ENCODE data around the gene ZNF224. TPM values are rescaled to one million over a fixed set of nuclear protein-coding genes. Genes with fewer than 3 reads are reported as not detected.

Gene ZNF224
- polyA plus RNA-seq, 1 of the 3 experiments (the other 2 are of a cell fraction): 13.9 TPM

GRCh38 chr19:44112802-44113137 is 18.6 kb downstream of the ZNF224 start:
- no peaks in the 10 kb centered on the region for H3K27me3 ChIP-seq (ENCODE audit: insufficient read depth)
- H3K79me2 ChIP-seq (ENCODE audit: insufficient read depth): peaks cover 13% of the 10 kb centered on the region
- H3K9me2 ChIP-seq: no peaks in the 10 kb centered on the region
- H3K4me1 ChIP-seq (ENCODE audit: control insufficient read depth in 1 of 2, insufficient read depth in 2 of 2, low read depth in 1 of 2, low read length in 1 of 2): peaks cover 0 to 7% of the 10 kb centered on the region in 2 experiments; a peak in 1 of 4 replicates
- peak overlapping the region; percentile 80 to 96 for H3K4me3 ChIP-seq (ENCODE audit: low read depth in 2 of 2, low read length in 1 of 2)
- WGBS (ENCODE audit: low lambda C conversion rate): under 1% methylated on average over 11 of the region's 11 CpGs
- peaks cover 28% of the 10 kb centered on the region in 2 experiments for H3K36me3 ChIP-seq (replicated peaks in 1 of 2; ENCODE audit: control insufficient read depth in 1 of 2, insufficient read depth in 2 of 2, low read length in 1 of 2)
- peak overlapping the region; percentile 87 for H2AFZ ChIP-seq (ENCODE audit: low read depth)
- TF ChIP-seq MXI1 (IDR thresholded peaks at IDR 0.05; ENCODE audit: low read depth, low read length) (0 out of 2 replicates have a peak, but pooled peaks have one; percentile 82), EZH2phosphoT487 (IDR thresholded peaks at IDR 0.05; ENCODE audit: borderline replicate concordance, low read depth) (no peak), CHD2 (IDR thresholded peaks at IDR 0.05; ENCODE audit: low read length, partially characterized antibody) (no peak), MEF2A (IDR thresholded peaks at IDR 0.05; ENCODE audit: borderline replicate concordance, low read depth) (no peak), USF1 (IDR thresholded peaks at IDR 0.05; ENCODE audit: borderline replicate concordance, low read depth) (no peak), RFX5 (IDR thresholded peaks at IDR 0.05; ENCODE audit: low read length) (no peak), FOXJ3 (CRISPR knock-in tag; IDR thresholded peaks at IDR 0.05) (no peak)
- no peak for DNase-seq
- no peaks in the 10 kb centered on the region for H3F3A ChIP-seq (replicated peaks; ENCODE audit: insufficient read depth)
- H3K9me3 ChIP-seq: no peaks in the 10 kb centered on the region
- POLR2A ChIA-PET: interaction anchor here (1.0 to 2.0 kb wide), 3 partner anchors 19 to 99 kb away, joined by 3 to 12 read pairs (median 7); partner anchors contain the start of genes ZNF224, ZNF226 and ZNF227
- peak overlapping the region; percentile 71 for H3K4me2 ChIP-seq
- CTCF ChIA-PET: interaction anchor here (0.9 to 1.6 kb wide), 3 partner anchors 40 to 110 kb away, joined by 3 to 5 read pairs (median 3); partner anchors contain the start of genes ZNF226, ZNF230 and ZNF284
- H3K9ac ChIP-seq: peak overlapping the region; percentile 63
- no peaks in the 10 kb centered on the region for H4K20me1 ChIP-seq (ENCODE audit: insufficient read depth)
- H3K27ac ChIP-seq (ENCODE audit: low read depth in 2 of 2, low read length in 1 of 2): peak overlapping the region; percentile 43 to 90; a peak in 3 of 4 replicates

- CTCF ChIA-PET: interaction anchor here (0.9 to 1.6 kb wide), 3 partner anchors 41 to 111 kb away, joined by 3 to 5 read pairs (median 3); partner anchors contain the start of genes ZNF226, ZNF230 and ZNF284
- POLR2A ChIA-PET: interaction anchor here (1.0 to 2.0 kb wide), 3 partner anchors 19 to 99 kb away, joined by 3 to 12 read pairs (median 7); partner anchors contain the start of genes ZNF224, ZNF226 and ZNF227
- peak; percentile 88 for DNase-seq
- WGBS (ENCODE audit: low lambda C conversion rate): 2% methylated on average over 22 of the region's 44 CpGs
- Histone ChIP-seq H3K79me2 (ENCODE audit: insufficient read depth) (peaks cover 13% of the 10 kb centered on the region), H3K27ac (ENCODE audit: low read depth in 2 of 2, low read length in 1 of 2) (peak within 1 kb of the TSS; percentile 50 to 90; a peak in 3 of 4 replicates), H3K4me2 (peak within 1 kb of the TSS; percentile 82), H3K4me3 (ENCODE audit: low read depth in 2 of 2, low read length in 1 of 2) (peak within 1 kb of the TSS; percentile 80 to 96), H3K27me3 (ENCODE audit: insufficient read depth) (no peaks in the 10 kb centered on the region), H3K9ac (peak within 1 kb of the TSS; percentile 74), H3K4me1 (ENCODE audit: control insufficient read depth in 1 of 2, insufficient read depth in 2 of 2, low read depth in 1 of 2, low read length in 1 of 2) (peaks cover 0 to 7% of the 10 kb centered on the region in 2 experiments; a peak in 1 of 4 replicates), H4K20me1 (ENCODE audit: insufficient read depth) (no peaks in the 10 kb centered on the region), H3F3A (replicated peaks; ENCODE audit: insufficient read depth) (no peaks in the 10 kb centered on the region), H3K36me3 (replicated peaks in 1 of 2; ENCODE audit: control insufficient read depth in 1 of 2, insufficient read depth in 2 of 2, low read length in 1 of 2) (peaks cover 29% of the 10 kb centered on the region in 2 experiments), H3K9me2 (no peaks in the 10 kb centered on the region), H2AFZ (ENCODE audit: low read depth) (peak within 1 kb of the TSS; percentile 96), H3K9me3 (no peaks in the 10 kb centered on the region)
- TF ChIP-seq FOXM1 (IDR thresholded peaks at IDR 0.05; ENCODE audit: low read depth): no peak
- TF ChIP-seq PBX3 (IDR thresholded peaks at IDR 0.05): peak; percentile 41
- TF ChIP-seq CHD2 (IDR thresholded peaks at IDR 0.05; ENCODE audit: low read length, partially characterized antibody): peak; percentile 96
- peak; percentile 88 for TF ChIP-seq ELF1 (IDR thresholded peaks at IDR 0.05)
- no peak for TF ChIP-seq RAD21 (IDR thresholded peaks at IDR 0.05; ENCODE audit: low read length)
- 0 out of 2 replicates have a peak, but pooled peaks have one; percentile 43 for TF ChIP-seq NRF1 (IDR thresholded peaks at IDR 0.05; ENCODE audit: low read depth, low read length)
- peak; percentile 39; the same call in 1 of the 2 replicates for TF ChIP-seq TCF12 (IDR thresholded peaks at IDR 0.05)
- TF ChIP-seq RFX5 (IDR thresholded peaks at IDR 0.05; ENCODE audit: low read length): no peak
- TF ChIP-seq ZBTB33 (IDR thresholded peaks at IDR 0.05; ENCODE audit: borderline replicate concordance, low read depth): peak; percentile 61; the same call in 1 of the 2 replicates
- peak; percentile 54; the same call in 1 of the 2 replicates for TF ChIP-seq RXRA (IDR thresholded peaks at IDR 0.05; ENCODE audit: borderline replicate concordance, low read depth)
- TF ChIP-seq YY1 (IDR thresholded peaks at IDR 0.05; ENCODE audit: low read depth): peak; percentile 69; the same call in 1 of the 2 replicates
- TF ChIP-seq GABPA (IDR thresholded peaks at IDR 0.05; ENCODE audit: low read depth): peak; percentile 88
- peak; percentile 51; the same call in 1 of the 2 replicates for TF ChIP-seq USF1 (IDR thresholded peaks at IDR 0.05; ENCODE audit: borderline replicate concordance, low read depth)
- TF ChIP-seq TAF1 (IDR thresholded peaks at IDR 0.05; ENCODE audit: borderline replicate concordance, low read depth, low read length): peak; percentile 36; the same call in 1 of the 2 replicates
- peak; percentile 71 for TF ChIP-seq NFIC (IDR thresholded peaks at IDR 0.05; ENCODE audit: borderline replicate concordance)
- peak; percentile 36; the same call in 1 of the 2 replicates for TF ChIP-seq MAX (IDR thresholded peaks at IDR 0.05; ENCODE audit: low read depth)
- TF ChIP-seq POLR2AphosphoS5 (IDR thresholded peaks at IDR 0.05; ENCODE audit: low read depth, low read length): peak; percentile 67
- TF ChIP-seq FOSL2 (IDR thresholded peaks at IDR 0.05; ENCODE audit: borderline replicate concordance, low read depth): no peak
Observed at GRCh38 chr19:44113138-44113783, 19.1 kb downstream of the ZNF224 start, which contains the start of gene ZNF225. Gene ZNF225, plus strand, starts transcription at chr19:44113399. Its CDS starts 2,429 bp downstream, at chr19:44115828.

All from SK-N-SH (cell line).